Measurements from ENCODE around the gene ITPKB. TPM values are rescaled to one million over a fixed set of nuclear protein-coding genes. Genes with fewer than 3 reads are reported as not detected.

The ITPKB gene
- total RNA-seq, 1 donor from 2014 or later: 31.2 TPM

DNA sequence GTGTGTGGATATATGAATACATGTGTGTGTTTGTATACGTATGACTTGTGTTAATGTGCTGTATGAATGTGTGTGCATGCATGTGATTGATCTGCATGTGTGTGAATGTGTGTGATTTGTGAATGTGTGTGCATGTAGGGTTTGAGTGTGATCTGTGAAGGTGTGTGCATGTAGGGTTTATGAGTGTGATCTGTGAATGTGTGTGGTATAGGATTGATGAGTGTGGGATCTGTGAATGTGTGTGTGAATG is 102.3 kb downstream of the ITPKB start:
- Mint-ChIP-seq H3K9me3 (no peaks in the 10 kb centered on the region), H3K4me3 (no peak overlapping the region), H3K27ac (peak overlapping the region; percentile 23), H3K4me1 (peaks cover 36% of the 10 kb centered on the region), H3K36me3 (ENCODE audit: low read depth) (peaks cover 52% of the 10 kb centered on the region), H3K27me3 (no peaks in the 10 kb centered on the region)
- intact Hi-C loops (cut with micrococcal nuclease): no loop called here
- no peak for DNase-seq

- H3K36me3 Mint-ChIP-seq (ENCODE audit: low read depth): peaks cover 54% of the 10 kb centered on the region
- no peaks in the 10 kb centered on the region for H3K27me3 Mint-ChIP-seq
- H3K27ac Mint-ChIP-seq: peak overlapping the region; percentile 77
- H3K9me3 Mint-ChIP-seq: no peaks in the 10 kb centered on the region
- intact Hi-C loops (cut with micrococcal nuclease): loop anchor here (1.0 to 2.0 kb wide), 5 partner anchors 8 to 101 kb away; no protein-coding TSS in a partner anchor
- DNase-seq: peak; percentile 86
- peaks cover 40% of the 10 kb centered on the region for H3K4me1 Mint-ChIP-seq
- peak overlapping the region; percentile 67 for H3K4me3 Mint-ChIP-seq
These were observed 103.6 kb downstream of the ITPKB start for GRCh38 chr1:226635456-226635941.

GRCh38 chr1:226634611-226635246 is 104.4 kb downstream of the ITPKB start:
- Mint-ChIP-seq H3K9me3 (no peaks in the 10 kb centered on the region), H3K36me3 (ENCODE audit: low read depth) (peaks cover 55% of the 10 kb centered on the region), H3K27me3 (no peaks in the 10 kb centered on the region), H3K4me1 (peaks cover 40% of the 10 kb centered on the region), H3K4me3 (peak overlapping the region; percentile 67), H3K27ac (peak overlapping the region; percentile 77)
- intact Hi-C loops (cut with micrococcal nuclease): loop anchor here (1.0 to 2.0 kb wide), 8 partner anchors 8 to 194 kb away; no protein-coding TSS in a partner anchor
- DNase-seq: no peak

DNA sequence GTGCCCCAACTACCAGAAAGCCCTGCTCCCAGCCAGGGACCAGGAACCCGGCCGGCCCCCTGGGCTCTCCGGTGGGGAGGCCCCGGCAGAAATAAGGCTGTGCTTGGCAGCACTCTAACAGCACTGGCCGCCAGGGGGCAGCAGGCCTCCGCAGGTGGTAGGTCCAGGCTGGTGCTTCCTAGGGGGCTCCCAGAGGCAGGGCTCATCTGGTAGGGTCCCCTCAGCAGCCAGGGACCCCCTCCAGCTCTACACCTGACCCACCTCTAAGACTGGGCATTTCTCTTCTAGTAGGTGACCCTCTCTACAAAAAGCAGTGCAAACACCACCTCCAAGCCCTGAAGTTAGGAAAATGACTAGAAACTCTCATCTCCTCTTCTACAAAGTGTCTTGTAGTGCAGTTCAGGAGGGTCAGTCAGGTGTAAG is 104.9 kb downstream of the ITPKB start:
- H3K4me3 Mint-ChIP-seq: peak overlapping the region; percentile 33

DNA sequence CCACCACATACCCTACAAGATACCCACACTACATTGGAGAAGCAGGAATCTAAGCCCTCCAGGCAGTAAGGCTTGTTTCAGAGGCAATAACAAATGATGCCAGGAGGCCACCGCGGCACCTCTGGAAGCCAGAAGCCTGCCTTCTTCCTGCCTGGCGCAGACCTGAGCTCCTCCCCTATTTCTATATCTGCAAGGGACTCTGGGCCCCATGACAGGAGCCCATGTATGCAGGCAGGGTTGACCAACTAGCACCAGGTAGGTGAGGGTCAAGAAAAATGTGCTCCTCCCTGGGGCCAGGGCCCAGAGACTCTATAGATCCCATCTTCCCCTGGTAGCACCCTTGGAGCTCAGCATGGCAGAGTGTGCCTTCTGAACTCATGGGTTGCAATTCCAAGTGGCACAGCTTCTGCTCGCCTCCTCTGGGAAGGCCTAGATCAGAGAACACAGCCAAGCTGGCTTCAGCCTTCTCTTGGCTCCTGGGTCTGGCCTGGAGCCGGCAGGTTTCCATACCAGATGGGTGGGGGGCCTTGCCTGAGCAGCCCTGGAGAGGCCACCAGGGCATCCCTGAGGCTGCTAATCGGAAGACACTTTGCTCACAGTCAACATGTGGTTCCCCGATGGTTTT is 105.4 kb downstream of the ITPKB start:
- Mint-ChIP-seq H3K4me1 (peaks cover 40% of the 10 kb centered on the region), H3K36me3 (ENCODE audit: low read depth) (peaks cover 48% of the 10 kb centered on the region), H3K27me3 (no peaks in the 10 kb centered on the region), H3K4me3 (peak overlapping the region; percentile 33), H3K27ac (peak overlapping the region; percentile 84), H3K9me3 (no peaks in the 10 kb centered on the region)
- intact Hi-C loops (cut with micrococcal nuclease): loop anchor here (1.0 to 2.0 kb wide), 6 partner anchors 7 to 195 kb away; no protein-coding TSS in a partner anchor
- DNase-seq: no peak

More for the DNA sequence above, 104.9 kb downstream of the ITPKB start:
- Mint-ChIP-seq H3K4me1 (peaks cover 40% of the 10 kb centered on the region), H3K27me3 (no peaks in the 10 kb centered on the region), H3K27ac (peak overlapping the region; percentile 5), H3K9me3 (no peaks in the 10 kb centered on the region), H3K36me3 (ENCODE audit: low read depth) (peaks cover 51% of the 10 kb centered on the region)
- intact Hi-C loops (cut with micrococcal nuclease): loop anchor here (1.0 to 2.0 kb wide), 6 partner anchors 8 to 194 kb away; no protein-coding TSS in a partner anchor
- peak; percentile 93 for DNase-seq

- Mint-ChIP-seq H3K4me1 (peaks cover 40% of the 10 kb centered on the region), H3K9me3 (no peaks in the 10 kb centered on the region), H3K4me3 (peak overlapping the region; percentile 33), H3K27ac (peak overlapping the region; percentile 84), H3K36me3 (ENCODE audit: low read depth) (peaks cover 44% of the 10 kb centered on the region), H3K27me3 (no peaks in the 10 kb centered on the region)
- intact Hi-C loops (cut with micrococcal nuclease): no loop called here
- DNase-seq: no peak
These were observed 106.1 kb downstream of the ITPKB start for GRCh38 chr1:226632922-226633351.

DNA sequence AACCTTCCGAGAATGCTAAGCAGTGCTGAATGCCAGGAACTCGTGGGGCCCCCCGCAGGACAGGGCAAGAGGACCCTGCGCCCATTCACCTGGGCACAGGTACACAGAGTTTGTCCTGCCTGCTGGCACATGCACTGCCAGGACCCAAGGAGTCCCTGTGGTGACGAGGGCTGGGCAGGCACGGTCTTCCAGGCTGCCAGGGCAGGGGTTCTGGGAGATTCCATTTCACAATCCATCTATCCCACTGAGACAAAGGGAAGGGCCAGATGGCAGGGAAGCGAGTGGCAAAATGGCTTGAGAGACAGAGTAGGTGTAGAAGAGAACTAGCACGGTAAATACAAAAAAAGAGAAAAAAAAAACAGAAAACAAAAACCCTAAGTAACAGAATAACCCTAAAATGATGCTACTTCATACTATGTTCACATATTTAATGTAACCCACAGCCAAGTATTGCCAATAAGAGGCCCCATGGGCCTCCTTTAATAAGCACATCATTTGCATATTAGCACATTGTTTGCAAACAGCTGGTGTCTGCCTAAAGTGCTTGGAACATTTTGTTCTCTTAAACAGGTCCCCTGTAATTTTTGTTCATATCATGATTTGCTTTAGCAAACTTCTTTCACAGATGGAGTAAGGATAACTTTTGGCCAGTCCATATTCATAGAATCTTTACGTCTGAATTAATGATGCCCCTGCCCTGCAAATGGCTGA is 106.8 kb downstream of the ITPKB start:
- Mint-ChIP-seq H3K4me1 (peaks cover 46% of the 10 kb centered on the region), H3K27ac (peak overlapping the region; percentile 84), H3K4me3 (peak overlapping the region; percentile 26), H3K36me3 (ENCODE audit: low read depth) (peaks cover 42% of the 10 kb centered on the region), H3K27me3 (no peaks in the 10 kb centered on the region), H3K9me3 (no peaks in the 10 kb centered on the region)
- DNase-seq: no peak
- intact Hi-C loops (cut with micrococcal nuclease): no loop called here

DNA sequence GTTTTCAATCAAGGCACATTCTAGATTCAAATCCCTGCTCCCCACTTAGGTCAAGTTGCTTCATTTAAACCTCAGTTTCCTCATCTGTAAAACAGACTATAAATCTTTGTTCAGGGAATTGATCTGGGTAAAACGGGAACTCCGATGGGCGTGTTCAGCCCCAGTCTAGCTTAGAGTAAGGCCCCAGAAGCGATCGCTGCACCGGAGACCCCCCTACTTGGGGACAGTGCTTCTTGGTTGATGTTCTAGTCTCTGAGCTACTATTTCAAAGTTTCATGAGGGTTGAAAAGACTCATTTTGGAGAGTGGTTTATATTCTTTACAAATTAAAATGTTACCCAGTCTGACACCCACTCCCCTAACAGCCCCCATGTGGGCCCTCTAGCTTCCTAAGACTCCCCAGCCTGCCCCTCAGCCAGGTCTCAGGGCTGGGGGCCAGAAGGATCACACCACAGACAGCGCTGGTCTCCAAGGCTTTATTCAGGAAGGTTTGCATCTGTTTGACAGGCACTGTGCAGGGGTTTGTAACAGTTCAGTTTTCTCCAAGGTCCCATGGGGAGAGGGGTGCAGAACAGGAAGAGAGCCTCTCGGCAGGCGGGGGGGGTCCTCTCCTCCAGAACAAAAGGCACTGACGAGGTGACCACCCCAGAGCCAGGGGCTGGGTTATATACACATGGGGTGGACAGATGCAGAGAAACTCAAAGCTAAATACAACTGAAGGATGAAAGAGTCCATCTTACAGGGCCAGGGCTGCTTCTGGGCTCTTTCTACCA is 107.7 kb downstream of the ITPKB start:
- Mint-ChIP-seq H3K4me1 (peaks cover 51% of the 10 kb centered on the region), H3K27ac (no peak overlapping the region), H3K27me3 (no peaks in the 10 kb centered on the region), H3K9me3 (no peaks in the 10 kb centered on the region), H3K36me3 (ENCODE audit: low read depth) (peaks cover 39% of the 10 kb centered on the region), H3K4me3 (no peak overlapping the region)
- intact Hi-C loops (cut with micrococcal nuclease): no loop called here
- DNase-seq: no peak

- H3K4me1 Mint-ChIP-seq: peaks cover 49% of the 10 kb centered on the region
- H3K27me3 Mint-ChIP-seq: peaks cover 1% of the 10 kb centered on the region
- peaks cover 39% of the 10 kb centered on the region for H3K36me3 Mint-ChIP-seq (ENCODE audit: low read depth)
- DNase-seq: no peak
- H3K4me3 Mint-ChIP-seq: no peak overlapping the region
- no peaks in the 10 kb centered on the region for H3K9me3 Mint-ChIP-seq
- H3K27ac Mint-ChIP-seq: peak overlapping the region; percentile 15
- intact Hi-C loops (cut with micrococcal nuclease): no loop called here
These were observed 108.5 kb downstream of the ITPKB start for GRCh38 chr1:226630592-226630991.

GRCh38 chr1:226629896-226630550 is 109.1 kb downstream of the ITPKB start:
- intact Hi-C loops (cut with micrococcal nuclease): loop anchor here (5.0 kb wide), 1 partner anchor 252 kb away; no protein-coding TSS in a partner anchor
- H3K4me1 Mint-ChIP-seq: peaks cover 43% of the 10 kb centered on the region
- H3K9me3 Mint-ChIP-seq: no peaks in the 10 kb centered on the region
- peaks cover 6% of the 10 kb centered on the region for H3K27me3 Mint-ChIP-seq
- no peak overlapping the region for H3K4me3 Mint-ChIP-seq
- H3K27ac Mint-ChIP-seq: peak overlapping the region; percentile 15
- H3K36me3 Mint-ChIP-seq (ENCODE audit: low read depth): peaks cover 33% of the 10 kb centered on the region
- no peak for DNase-seq

- intact Hi-C loops (cut with micrococcal nuclease): loop anchor here (5.0 kb wide), 1 partner anchor 253 kb away; no protein-coding TSS in a partner anchor
- H3K9me3 Mint-ChIP-seq: no peaks in the 10 kb centered on the region
- no peak overlapping the region for H3K4me3 Mint-ChIP-seq
- peaks cover 41% of the 10 kb centered on the region for H3K4me1 Mint-ChIP-seq
- DNase-seq: no peak
- H3K36me3 Mint-ChIP-seq (ENCODE audit: low read depth): peaks cover 31% of the 10 kb centered on the region
- H3K27ac Mint-ChIP-seq: no peak overlapping the region
- H3K27me3 Mint-ChIP-seq: peaks cover 6% of the 10 kb centered on the region
These were observed 109.7 kb downstream of the ITPKB start for GRCh38 chr1:226629210-226629895.

DNA sequence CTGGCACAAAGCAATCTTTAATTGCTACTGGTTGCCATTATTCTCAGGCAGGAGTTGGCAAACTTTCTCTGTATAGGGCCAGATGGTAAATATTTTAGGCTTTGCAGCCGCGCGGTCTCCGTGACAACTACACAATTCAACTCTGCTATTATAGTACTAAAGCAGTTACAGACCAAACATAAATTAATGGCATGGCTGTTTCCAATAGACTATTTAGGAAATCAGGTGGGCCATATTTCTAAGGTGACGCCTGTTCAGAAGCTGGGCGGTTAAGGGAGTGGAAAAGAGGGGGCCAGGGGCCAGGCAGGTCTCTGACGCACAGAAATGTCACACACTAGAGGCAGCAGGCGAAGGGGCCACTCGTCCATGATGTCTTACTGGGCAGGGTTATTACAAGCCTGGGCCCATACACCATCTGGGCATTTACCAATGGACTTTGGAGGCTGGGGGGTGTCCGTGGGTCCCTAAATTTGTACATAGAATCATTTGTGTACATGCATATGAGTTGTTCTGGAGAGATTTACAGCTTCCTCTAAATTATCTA is 110.4 kb downstream of the ITPKB start:
- Mint-ChIP-seq H3K9me3 (no peaks in the 10 kb centered on the region), H3K36me3 (ENCODE audit: low read depth) (peaks cover 29% of the 10 kb centered on the region), H3K4me1 (peaks cover 38% of the 10 kb centered on the region), H3K27ac (no peak overlapping the region), H3K27me3 (peaks cover 6% of the 10 kb centered on the region), H3K4me3 (no peak overlapping the region)
- no peak for DNase-seq
- intact Hi-C loops (cut with micrococcal nuclease): loop anchor here (5.0 kb wide), 1 partner anchor 254 kb away; no protein-coding TSS in a partner anchor

Measured in activated CD4-positive, alpha-beta T cell treated with anti-CD3 and anti-CD28 coated beads, Interleukin-2, amount 10 ng/mL, durations not matched to agents 24 days and 14 days (primary cell).